Gastrocnemius medialis (tissue), 4 donors: ENCODE results near the gene POPDC2.

ENCODE experiments used
- POLR2A ChIP-seq, 2 donors: fragments of 450-650 bp; IDR thresholded peaks; one replicate each; pipeline ENCODE4 v1.6.1; 2017; ENCODE audit warnings: antibody characterized with exemption in 2 of 2, mild to moderate bottlenecking in 2 of 2, moderate library complexity in 2 of 2
- TF ChIP-seq, protein P1 (sequence below), 5 experiments: fragments of 450-650 bp in 3 of 5; fragments of 200-600 bp in 2 of 5; sonication (generic) in 2 of 5; IDR thresholded peaks in 4 of 5; conservative IDR thresholded peaks in 1 of 5; 1 replicate in 4 of 5; 2 replicates in 1 of 5; pipeline ENCODE4 v1.5.1; 2016 to 2019; ENCODE audit warnings: antibody characterized with exemption in 5 of 5, mild to moderate bottlenecking in 3 of 5, moderate library complexity in 3 of 5

DNA sequence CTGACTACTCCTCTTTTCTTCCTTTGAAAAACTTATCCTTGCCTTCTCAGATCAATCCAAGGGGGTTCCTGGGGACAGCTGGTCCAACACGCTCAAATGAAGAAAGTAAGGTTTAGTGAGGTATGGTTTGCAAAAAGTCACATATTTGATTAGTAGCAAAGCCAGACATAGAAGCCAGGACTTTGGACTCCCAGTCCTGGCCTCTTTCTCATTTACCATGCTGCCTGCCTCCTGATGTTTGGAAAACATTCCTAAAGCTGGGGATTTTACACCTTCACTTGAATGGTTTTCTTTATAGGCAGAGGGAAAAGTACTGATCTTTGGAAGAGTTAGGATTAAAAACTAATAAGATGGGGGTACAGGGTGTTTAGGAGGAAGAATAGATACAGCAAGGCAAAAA is 14.6 kb downstream of the POPDC2 start:
- TF ChIP-seq POLR2A (IDR thresholded peaks at IDR 0.05), result no peak
- TF ChIP-seq, protein P1, sequence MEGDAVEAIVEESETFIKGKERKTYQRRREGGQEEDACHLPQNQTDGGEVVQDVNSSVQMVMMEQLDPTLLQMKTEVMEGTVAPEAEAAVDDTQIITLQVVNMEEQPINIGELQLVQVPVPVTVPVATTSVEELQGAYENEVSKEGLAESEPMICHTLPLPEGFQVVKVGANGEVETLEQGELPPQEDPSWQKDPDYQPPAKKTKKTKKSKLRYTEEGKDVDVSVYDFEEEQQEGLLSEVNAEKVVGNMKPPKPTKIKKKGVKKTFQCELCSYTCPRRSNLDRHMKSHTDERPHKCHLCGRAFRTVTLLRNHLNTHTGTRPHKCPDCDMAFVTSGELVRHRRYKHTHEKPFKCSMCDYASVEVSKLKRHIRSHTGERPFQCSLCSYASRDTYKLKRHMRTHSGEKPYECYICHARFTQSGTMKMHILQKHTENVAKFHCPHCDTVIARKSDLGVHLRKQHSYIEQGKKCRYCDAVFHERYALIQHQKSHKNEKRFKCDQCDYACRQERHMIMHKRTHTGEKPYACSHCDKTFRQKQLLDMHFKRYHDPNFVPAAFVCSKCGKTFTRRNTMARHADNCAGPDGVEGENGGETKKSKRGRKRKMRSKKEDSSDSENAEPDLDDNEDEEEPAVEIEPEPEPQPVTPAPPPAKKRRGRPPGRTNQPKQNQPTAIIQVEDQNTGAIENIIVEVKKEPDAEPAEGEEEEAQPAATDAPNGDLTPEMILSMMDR (IDR thresholded peaks at IDR 0.05 in 4 of 5, conservative IDR thresholded peaks at IDR 0.05 in 1 of 5), result no peak
